IgD-negative memory B cell (primary cell): Measurements from ENCODE around the gene CUL7. TPM values are rescaled to one million over a fixed set of nuclear protein-coding genes. Genes with fewer than 3 reads are reported as not detected.
"Not testable (repeated sequence)": the region's sequence is repeated elsewhere in the genome, so short reads cannot be mapped to it uniquely, and the experiment has no call there.

Experiments
- H3K27ac Mint-ChIP-seq, 3 donors: one replicate each; pipeline ENCODE4 v1.8.0; 2020 to 2022; ENCODE audit warnings: mild to moderate bottlenecking in 3 of 3, mixed read lengths in 3 of 3, moderate library complexity in 1 of 3
- H3K27me3 Mint-ChIP-seq: one replicate; pipeline ENCODE4 v1.8.0; 2021; ENCODE audit warnings: mixed read lengths
- H3K36me3 Mint-ChIP-seq: one replicate; pipeline ENCODE4 v1.8.0; 2020; ENCODE audit warnings: mild to moderate bottlenecking, mixed read lengths
- H3K4me1 Mint-ChIP-seq, 3 donors: one replicate each; pipeline ENCODE4 v1.8.0; 2020 to 2022; ENCODE audit warnings: mixed read lengths in 3 of 3, mild to moderate bottlenecking in 1 of 3
- H3K4me3 Mint-ChIP-seq, 4 donors: one replicate each; pipeline ENCODE4 v1.8.0; 2020 to 2022; ENCODE audit warnings: mild to moderate bottlenecking in 4 of 4, mixed read lengths in 4 of 4, moderate library complexity in 3 of 4
- H3K9me3 Mint-ChIP-seq, 3 donors: one replicate each; pipeline ENCODE4 v1.8.0; 2020 to 2021; ENCODE audit warnings: mixed read lengths in 3 of 3, mild to moderate bottlenecking in 1 of 3
- polyA plus RNA-seq: library from polyadenylated mRNA; unstranded; fragments of 300-500 nt; fragmentation: Illumina TruSeq; gene quantifications from one replicate; pipeline ENCODE4 v1.2.3, GENCODE V29; 2021

CUL7 gene
- polyA plus RNA-seq, 1 donor from 2014 or later, result 5.3 TPM

GRCh38 chr6:43041475-43041874, 12.2 kb downstream of the CUL7 start:
- not testable (repeated sequence) for H3K27me3 Mint-ChIP-seq, H3K36me3 Mint-ChIP-seq, H3K4me1 Mint-ChIP-seq

GRCh38 chr6:43040542-43041257, 13.0 kb downstream of the CUL7 start:
- H3K4me1 Mint-ChIP-seq, result no peaks in the 10 kb centered on the region

More at GRCh38 chr6:43041475-43041874, 12.2 kb downstream of the CUL7 start:
- H3K9me3 Mint-ChIP-seq, result not testable (repeated sequence)
- H3K4me3 Mint-ChIP-seq, result peak overlapping the region in 1 of 4 donors; percentile 85
- peak overlapping the region in 1 of 3 donors; percentile 47 for H3K27ac Mint-ChIP-seq

GRCh38 chr6:43038727-43039126, 14.9 kb downstream of the CUL7 start:
- Mint-ChIP-seq H3K9me3 (no peaks in the 10 kb centered on the region), H3K4me1 (no peaks in the 10 kb centered on the region), H3K27me3 (no peaks in the 10 kb centered on the region), H3K27ac (no peak overlapping the region), H3K36me3 (peaks cover 8% of the 10 kb centered on the region), H3K4me3 (no peak overlapping the region)

More at GRCh38 chr6:43040542-43041257, 13.0 kb downstream of the CUL7 start:
- Mint-ChIP-seq H3K9me3 (no peaks in the 10 kb centered on the region), H3K4me3 (no peak overlapping the region), H3K27me3 (no peaks in the 10 kb centered on the region), H3K36me3 (peaks cover 7% of the 10 kb centered on the region), H3K27ac (peak overlapping the region in 1 of 3 donors; percentile 47)

GRCh38 chr6:43037706-43038105, 15.9 kb downstream of the CUL7 start:
- no peak overlapping the region for H3K27ac Mint-ChIP-seq
- H3K9me3 Mint-ChIP-seq, result no peaks in the 10 kb centered on the region
- H3K36me3 Mint-ChIP-seq, result peaks cover 12% of the 10 kb centered on the region

GRCh38 chr6:43037197-43037596, 16.5 kb downstream of the CUL7 start:
- Mint-ChIP-seq H3K36me3 (peaks cover 12% of the 10 kb centered on the region), H3K4me3 (peak overlapping the region in 1 of 4 donors; percentile 25), H3K9me3 (no peaks in the 10 kb centered on the region), H3K4me1 (peaks cover 0 to 3% (median 0%) of the 10 kb centered on the region in 3 donors), H3K27ac (no peak overlapping the region), H3K27me3 (no peaks in the 10 kb centered on the region)

More at GRCh38 chr6:43037706-43038105, 15.9 kb downstream of the CUL7 start:
- no peaks in the 10 kb centered on the region for H3K27me3 Mint-ChIP-seq
- H3K4me3 Mint-ChIP-seq, result no peak overlapping the region
- peaks cover 0 to 3% (median 0%) of the 10 kb centered on the region in 3 donors for H3K4me1 Mint-ChIP-seq

GRCh38 chr6:43036712-43037111, 16.9 kb downstream of the CUL7 start:
- Mint-ChIP-seq H3K36me3 (peaks cover 15% of the 10 kb centered on the region), H3K9me3 (no peaks in the 10 kb centered on the region), H3K27ac (no peak overlapping the region), H3K4me3 (no peak overlapping the region), H3K27me3 (no peaks in the 10 kb centered on the region), H3K4me1 (peaks cover 0 to 3% (median 0%) of the 10 kb centered on the region in 3 donors)

- Mint-ChIP-seq H3K27ac (no peak overlapping the region), H3K36me3 (peaks cover 17% of the 10 kb centered on the region)
Observed at GRCh38 chr6:43035495-43036194, 18.0 kb downstream of the CUL7 start.

GRCh38 chr6:43034190-43034525, 19.5 kb downstream of the CUL7 start:
- H3K9me3 Mint-ChIP-seq, result no peaks in the 10 kb centered on the region
- no peaks in the 10 kb centered on the region for H3K27me3 Mint-ChIP-seq
- peaks cover 14% of the 10 kb centered on the region for H3K36me3 Mint-ChIP-seq
- H3K4me1 Mint-ChIP-seq, result peaks cover 0 to 3% (median 0%) of the 10 kb centered on the region in 3 donors
- H3K27ac Mint-ChIP-seq, result no peak overlapping the region
- no peak overlapping the region for H3K4me3 Mint-ChIP-seq

More at GRCh38 chr6:43035495-43036194, 18.0 kb downstream of the CUL7 start:
- Mint-ChIP-seq H3K9me3 (no peaks in the 10 kb centered on the region), H3K4me3 (no peak overlapping the region), H3K4me1 (peaks cover 0 to 3% (median 0%) of the 10 kb centered on the region in 3 donors), H3K27me3 (no peaks in the 10 kb centered on the region)

- peak overlapping the region in 1 of 3 donors; percentile 33 for H3K27ac Mint-ChIP-seq
- H3K9me3 Mint-ChIP-seq, result no peaks in the 10 kb centered on the region
Observed at GRCh38 chr6:43033496-43034189, 20.0 kb downstream of the CUL7 start.

GRCh38 chr6:43032326-43032725, 21.3 kb downstream of the CUL7 start:
- peaks cover 12% of the 10 kb centered on the region for H3K36me3 Mint-ChIP-seq
- H3K27me3 Mint-ChIP-seq, result no peaks in the 10 kb centered on the region
- peaks cover 0 to 3% (median 0%) of the 10 kb centered on the region in 3 donors for H3K4me1 Mint-ChIP-seq
- H3K9me3 Mint-ChIP-seq, result no peaks in the 10 kb centered on the region
- no peak overlapping the region for H3K4me3 Mint-ChIP-seq
- no peak overlapping the region for H3K27ac Mint-ChIP-seq

More at GRCh38 chr6:43033496-43034189, 20.0 kb downstream of the CUL7 start:
- no peaks in the 10 kb centered on the region for H3K27me3 Mint-ChIP-seq
- peaks cover 14% of the 10 kb centered on the region for H3K36me3 Mint-ChIP-seq
- no peak overlapping the region for H3K4me3 Mint-ChIP-seq
- H3K4me1 Mint-ChIP-seq, result peaks cover 0 to 3% (median 0%) of the 10 kb centered on the region in 3 donors

- H3K36me3 Mint-ChIP-seq, result peaks cover 9% of the 10 kb centered on the region
- no peaks in the 10 kb centered on the region for H3K9me3 Mint-ChIP-seq
- no peak overlapping the region for H3K27ac Mint-ChIP-seq
- no peaks in the 10 kb centered on the region for H3K27me3 Mint-ChIP-seq
- H3K4me1 Mint-ChIP-seq, result peaks cover 0 to 3% (median 3%) of the 10 kb centered on the region in 3 donors
- no peak overlapping the region for H3K4me3 Mint-ChIP-seq
Observed at GRCh38 chr6:43029120-43029519, 24.5 kb downstream of the CUL7 start.

- no peaks in the 10 kb centered on the region for H3K27me3 Mint-ChIP-seq
- no peaks in the 10 kb centered on the region for H3K36me3 Mint-ChIP-seq
- H3K9me3 Mint-ChIP-seq, result no peaks in the 10 kb centered on the region
- peaks cover 0 to 6% (median 4%) of the 10 kb centered on the region in 3 donors for H3K4me1 Mint-ChIP-seq
- peak overlapping the region in 1 of 4 donors; percentile 32 for H3K4me3 Mint-ChIP-seq
- no peak overlapping the region for H3K27ac Mint-ChIP-seq
Observed at GRCh38 chr6:43026365-43026764, 27.3 kb downstream of the CUL7 start.

GRCh38 chr6:43024436-43024835, 29.2 kb downstream of the CUL7 start:
- Mint-ChIP-seq H3K4me1 (peaks cover 0 to 6% (median 4%) of the 10 kb centered on the region in 3 donors), H3K27me3 (no peaks in the 10 kb centered on the region), H3K4me3 (peak overlapping the region in 2 of 4 donors; percentile 7 to 42), H3K9me3 (no peaks in the 10 kb centered on the region), H3K36me3 (no peaks in the 10 kb centered on the region), H3K27ac (peak overlapping the region in 1 of 3 donors; percentile 82)

- Mint-ChIP-seq H3K4me1 (peaks cover 0 to 13% (median 4%) of the 10 kb centered on the region in 3 donors), H3K36me3 (peaks cover 2% of the 10 kb centered on the region), H3K27me3 (no peaks in the 10 kb centered on the region), H3K27ac (peak within 1 kb of the TSS; percentile 65 to 84 (median 81)), H3K4me3 (peak within 1 kb of the TSS; percentile 89 to 95 (median 94)), H3K9me3 (no peaks in the 10 kb centered on the region)
Observed at GRCh38 chr6:43021270-43022047, 32.2 kb downstream of the CUL7 start, which contains the start of gene RRP36. Gene RRP36 (plus strand): TSS chr6:43021623. CDS start chr6:43021655, 32 bp downstream.
